Measurements from ENCODE around the gene PAPPA.

DNA sequence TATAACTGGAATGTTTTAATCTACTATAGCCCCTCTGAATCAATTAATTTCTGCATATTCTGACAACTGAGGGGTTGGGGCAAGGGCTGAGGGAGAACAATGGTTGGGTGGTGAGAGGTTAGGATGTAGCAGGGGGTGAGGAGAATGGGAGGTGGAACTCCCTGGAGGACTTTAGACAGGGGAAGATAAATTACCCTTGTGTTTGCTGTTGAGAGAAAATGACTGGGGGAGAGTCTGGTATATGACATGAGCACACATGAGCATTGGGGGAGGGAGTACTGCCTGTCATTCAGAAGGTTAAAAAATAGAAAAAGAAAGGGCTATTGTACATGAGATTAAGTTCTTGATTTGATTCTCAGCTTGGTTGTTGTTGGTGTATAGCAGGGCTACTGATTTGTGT lies 37.2 kb upstream of the PAPPA start:
- TF ChIP-seq MXI1 (conservative IDR thresholded peaks at IDR 0.05; ENCODE audit: poor library complexity, severe bottlenecking): no peak
- TF ChIP-seq, protein P1, sequence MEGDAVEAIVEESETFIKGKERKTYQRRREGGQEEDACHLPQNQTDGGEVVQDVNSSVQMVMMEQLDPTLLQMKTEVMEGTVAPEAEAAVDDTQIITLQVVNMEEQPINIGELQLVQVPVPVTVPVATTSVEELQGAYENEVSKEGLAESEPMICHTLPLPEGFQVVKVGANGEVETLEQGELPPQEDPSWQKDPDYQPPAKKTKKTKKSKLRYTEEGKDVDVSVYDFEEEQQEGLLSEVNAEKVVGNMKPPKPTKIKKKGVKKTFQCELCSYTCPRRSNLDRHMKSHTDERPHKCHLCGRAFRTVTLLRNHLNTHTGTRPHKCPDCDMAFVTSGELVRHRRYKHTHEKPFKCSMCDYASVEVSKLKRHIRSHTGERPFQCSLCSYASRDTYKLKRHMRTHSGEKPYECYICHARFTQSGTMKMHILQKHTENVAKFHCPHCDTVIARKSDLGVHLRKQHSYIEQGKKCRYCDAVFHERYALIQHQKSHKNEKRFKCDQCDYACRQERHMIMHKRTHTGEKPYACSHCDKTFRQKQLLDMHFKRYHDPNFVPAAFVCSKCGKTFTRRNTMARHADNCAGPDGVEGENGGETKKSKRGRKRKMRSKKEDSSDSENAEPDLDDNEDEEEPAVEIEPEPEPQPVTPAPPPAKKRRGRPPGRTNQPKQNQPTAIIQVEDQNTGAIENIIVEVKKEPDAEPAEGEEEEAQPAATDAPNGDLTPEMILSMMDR (IDR thresholded peaks at IDR 0.05; ENCODE audit: poor library complexity, severe bottlenecking): no peak
- no peak for TF ChIP-seq EP300 (conservative IDR thresholded peaks at IDR 0.05; ENCODE audit: poor library complexity, severe bottlenecking)
- no peak for TF ChIP-seq POLR2AphosphoS5 (IDR thresholded peaks at IDR 0.05)
- no peak for TF ChIP-seq EZH2 (IDR thresholded peaks at IDR 0.05; ENCODE audit: borderline replicate concordance, insufficient read depth, low read length, poor library complexity, severe bottlenecking)
- TF ChIP-seq RAD21 (conservative IDR thresholded peaks at IDR 0.05): no peak
